Measurements from ENCODE around the gene ALDH4A1. TPM values are rescaled to one million over a fixed set of nuclear protein-coding genes. Genes with fewer than 3 reads are reported as not detected.

Gene ALDH4A1
- total and polyA plus RNA-seq, 2 of the 4 experiments (the other 2 are of a cell fraction) = 8.6 to 21.1 TPM

DNA sequence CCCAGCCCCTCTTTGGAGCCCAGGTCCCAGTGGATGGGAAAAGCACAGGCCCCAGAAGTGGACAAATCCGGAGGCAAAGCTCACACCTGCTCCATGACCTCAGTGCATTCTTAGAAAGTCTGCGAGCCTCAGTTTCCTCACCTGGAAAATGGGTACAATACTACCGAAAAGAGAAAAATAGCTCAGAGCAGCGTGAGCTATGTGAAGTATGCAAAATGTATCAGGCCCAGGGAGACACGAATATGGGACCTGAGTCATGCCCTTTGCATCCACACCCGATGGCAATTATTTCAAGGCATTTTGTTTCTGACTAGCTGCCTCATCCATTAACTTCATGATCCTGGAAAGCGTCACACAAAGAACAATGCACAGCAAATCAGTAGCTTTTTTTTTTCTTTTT, 9.2 kb downstream of the ALDH4A1 start:
- ATAC-seq (ENCODE audit: low read depth) = no peak
- BruUV-seq (replicated peaks) = no TSS peak
- Histone ChIP-seq H2AK5ac (ENCODE audit: low read depth, low read length) (no peak overlapping the region), H2BK15ac (ENCODE audit: low read depth, low read length) (no peak overlapping the region), H3K4me2 (ENCODE audit: low read depth, low read length) (no peak overlapping the region), H2AFZ (replicated peaks; ENCODE audit: low read length, poor library complexity) (no peak overlapping the region), H3K4ac (ENCODE audit: low read depth, low read length) (no peak overlapping the region), H2BK5ac (ENCODE audit: low read depth, low read length, poor library complexity, severe bottlenecking) (no peak overlapping the region), H3K4me1 (ENCODE audit: control insufficient read depth, insufficient read depth, low read length) (peaks cover 3% of the 10 kb centered on the region; the same call in 1 of the 2 replicates), H3K18ac (ENCODE audit: low read depth, low read length) (no peak overlapping the region), H3K27ac (ENCODE audit: insufficient read depth, low read length) (no peak overlapping the region), H3K4me3 (ENCODE audit: insufficient read depth, low read depth, low read length) (no peak overlapping the region), H4K8ac (ENCODE audit: low read depth in 2 of 2, low read length in 2 of 2) (no peak overlapping the region), H3K9me1 (ENCODE audit: insufficient read depth, low read length) (peaks cover 10% of the 10 kb centered on the region), H3K56ac (ENCODE audit: extremely low read depth, insufficient read depth, low read length) (no peak overlapping the region), H3K14ac (replicated peaks; ENCODE audit: low read depth, low read length) (no peak overlapping the region), H3K9ac (ENCODE audit: low read depth, low read length) (no peak overlapping the region), H3K79me1 (ENCODE audit: low read depth in 1 of 2, low read length in 2 of 2) (peaks cover 4 to 13% of the 10 kb centered on the region in 2 experiments; a peak in 2 of 4 replicates), H3K27me3 (ENCODE audit: control insufficient read depth, insufficient read depth, low read length) (no peaks in the 10 kb centered on the region), H4K20me1 (ENCODE audit: insufficient read depth, low read length) (0 out of 2 replicates have a peak, but pooled peaks cover 3% of the 10 kb centered on the region), H4K5ac (ENCODE audit: low read depth, low read length) (no peak overlapping the region), H3K23ac (ENCODE audit: low read depth, low read length) (no peak overlapping the region), H3K9me3 (ENCODE audit: control insufficient read depth, insufficient read depth, low read length) (no peaks in the 10 kb centered on the region), H2BK120ac (ENCODE audit: low read depth, low read length) (no peak overlapping the region), H4K91ac (ENCODE audit: insufficient read depth, low read depth, low read length) (no peak overlapping the region), H3K36me3 (ENCODE audit: control insufficient read depth, insufficient read depth, low read length) (peaks cover 3% of the 10 kb centered on the region), H2BK20ac (ENCODE audit: low read depth, low read length) (no peak overlapping the region), H2AK9ac (replicated peaks; ENCODE audit: low read depth, low read length, poor library complexity) (peak overlapping the region; percentile 7)
- intact Hi-C loops (cut with micrococcal nuclease) = no loop called here
- dilution Hi-C loops (cut with HindIII; ENCODE audit: low sequenced_read_pairs, unreplicated experiment) = no loop called here
- in situ Hi-C loops (cut with MboI; ENCODE audit: low sequenced_read_pairs) = no loop called here
- no peak for TF ChIP-seq MXI1 (IDR thresholded peaks at IDR 0.05; ENCODE audit: borderline replicate concordance, low read depth, low read length)
- TF ChIP-seq, protein P1, sequence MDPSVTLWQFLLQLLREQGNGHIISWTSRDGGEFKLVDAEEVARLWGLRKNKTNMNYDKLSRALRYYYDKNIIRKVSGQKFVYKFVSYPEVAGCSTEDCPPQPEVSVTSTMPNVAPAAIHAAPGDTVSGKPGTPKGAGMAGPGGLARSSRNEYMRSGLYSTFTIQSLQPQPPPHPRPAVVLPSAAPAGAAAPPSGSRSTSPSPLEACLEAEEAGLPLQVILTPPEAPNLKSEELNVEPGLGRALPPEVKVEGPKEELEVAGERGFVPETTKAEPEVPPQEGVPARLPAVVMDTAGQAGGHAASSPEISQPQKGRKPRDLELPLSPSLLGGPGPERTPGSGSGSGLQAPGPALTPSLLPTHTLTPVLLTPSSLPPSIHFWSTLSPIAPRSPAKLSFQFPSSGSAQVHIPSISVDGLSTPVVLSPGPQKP (IDR thresholded peaks at IDR 0.05; ENCODE audit: borderline replicate concordance, low read depth, low read length) = no peak
- TF ChIP-seq BHLHE40 (IDR thresholded peaks at IDR 0.05; ENCODE audit: low read depth, low read length) = no peak
- no peak for TF ChIP-seq CHD1 (IDR thresholded peaks at IDR 0.05; ENCODE audit: low read depth, low read length)
- TF ChIP-seq RAD21 (IDR thresholded peaks at IDR 0.05; ENCODE audit: low read length) = no peak
- no peak for TF ChIP-seq RFX5 (IDR thresholded peaks at IDR 0.05; ENCODE audit: low read depth, low read length)
- no peak for TF ChIP-seq NFE2L2 (IDR thresholded peaks at IDR 0.05; ENCODE audit: low read depth, low read length)
- no peak for TF ChIP-seq POLR2A (IDR thresholded peaks at IDR 0.05; ENCODE audit: low read depth, low read length)
- TF ChIP-seq FOS (IDR thresholded peaks at IDR 0.05; ENCODE audit: low read depth, low read length) = no peak
- TF ChIP-seq SMC3 (IDR thresholded peaks at IDR 0.05; ENCODE audit: low read depth, low read length) = no peak
- TF ChIP-seq, protein P2, sequence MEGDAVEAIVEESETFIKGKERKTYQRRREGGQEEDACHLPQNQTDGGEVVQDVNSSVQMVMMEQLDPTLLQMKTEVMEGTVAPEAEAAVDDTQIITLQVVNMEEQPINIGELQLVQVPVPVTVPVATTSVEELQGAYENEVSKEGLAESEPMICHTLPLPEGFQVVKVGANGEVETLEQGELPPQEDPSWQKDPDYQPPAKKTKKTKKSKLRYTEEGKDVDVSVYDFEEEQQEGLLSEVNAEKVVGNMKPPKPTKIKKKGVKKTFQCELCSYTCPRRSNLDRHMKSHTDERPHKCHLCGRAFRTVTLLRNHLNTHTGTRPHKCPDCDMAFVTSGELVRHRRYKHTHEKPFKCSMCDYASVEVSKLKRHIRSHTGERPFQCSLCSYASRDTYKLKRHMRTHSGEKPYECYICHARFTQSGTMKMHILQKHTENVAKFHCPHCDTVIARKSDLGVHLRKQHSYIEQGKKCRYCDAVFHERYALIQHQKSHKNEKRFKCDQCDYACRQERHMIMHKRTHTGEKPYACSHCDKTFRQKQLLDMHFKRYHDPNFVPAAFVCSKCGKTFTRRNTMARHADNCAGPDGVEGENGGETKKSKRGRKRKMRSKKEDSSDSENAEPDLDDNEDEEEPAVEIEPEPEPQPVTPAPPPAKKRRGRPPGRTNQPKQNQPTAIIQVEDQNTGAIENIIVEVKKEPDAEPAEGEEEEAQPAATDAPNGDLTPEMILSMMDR (conservative IDR thresholded peaks at IDR 0.05; ENCODE audit: low read depth, low read length) = no peak
- no peak for DNase-seq
- ChIA-PET POLR2A (ENCODE audit: unreplicated experiment) (interaction anchor here (0.6 kb wide), 1 partner anchor 175 kb away, joined by 3 read pairs; no protein-coding TSS in a partner anchor), CTCF (no interaction called here)
- WGBS, 2 experiments (ENCODE audit: extremely low coverage in 2 of 2, insufficient read length in 1 of 2) = 76% methylated on average over 3 of the region's 7 CpGs; no CpG with 5 or more reads in 1 of the 2 experiments
